Astrocyte (in vitro differentiated cells and primary cell): ENCODE results near the gene VSNL1.

Experiments
- CTCF ChIP-seq: IDR thresholded peaks from 2 replicates; pipeline ENCODE4 v1.5.1; 2011; ENCODE audit warnings: low read depth, mild to moderate bottlenecking, inconsistent platforms, low read length, moderate library complexity; ENCODE audit not compliant: insufficient read depth
- EZH2 ChIP-seq: IDR thresholded peaks from 2 replicates; pipeline ENCODE4 v1.6.1; 2012; ENCODE audit warnings: mild to moderate bottlenecking, low read length, inconsistent platforms; ENCODE audit not compliant: insufficient read depth

- TF ChIP-seq CTCF (no peak), EZH2 (no peak)
Observed at GRCh38 chr2:17591846-17592245, 51.4 kb downstream of the VSNL1 start.
